Stimulated activated CD8-positive, alpha-beta memory T cell treated with anti-CD3 and anti-CD28 coated beads, Interleukin-12 subunit alpha, Interleukin-12 subunit beta, amount 100 ng/mL, for 24 hours (primary cell): ENCODE results near the gene FUCA1.
A peak's percentile ranks its signal among the peaks of the same experiment; 100 is the strongest.

ENCODE experiments used
- DNase-seq: peaks from one replicate; pipeline ENCODE4 v3.0.0-alpha.2; 2020; ENCODE audit errors: extremely low read depth

The FUCA1 gene

GRCh38 chr1:23801876-23802275 is 66.2 kb downstream of the FUCA1 start:
- no peak for DNase-seq

- no peak for DNase-seq
Observed at GRCh38 chr1:23801338-23801748, 66.7 kb downstream of the FUCA1 start.

- peak; percentile 98 for DNase-seq
Observed at GRCh38 chr1:23800400-23801337, 67.4 kb downstream of the FUCA1 start, which contains the start of gene GALE. GALE (minus strand) TSS chr1:23800754; CDS start chr1:23799007, 1,747 bp downstream.

- DNase-seq = no peak
Observed at GRCh38 chr1:23799570-23800399, 68.3 kb downstream of the FUCA1 start.

GRCh38 chr1:23799255-23799569 is 68.9 kb downstream of the FUCA1 start:
- DNase-seq = no peak

- DNase-seq = no peak
Observed at GRCh38 chr1:23798662-23799142, 69.4 kb downstream of the FUCA1 start.

- DNase-seq = no peak
Observed at GRCh38 chr1:23797478-23798448, 70.3 kb downstream of the FUCA1 start.

GRCh38 chr1:23796466-23797271 is 71.4 kb downstream of the FUCA1 start:
- no peak for DNase-seq

- no peak for DNase-seq
Observed at GRCh38 chr1:23795676-23796465, 72.2 kb downstream of the FUCA1 start.
